ENCODE results near the gene TRIP13.
"Not testable (repeated sequence)": the region's sequence is repeated elsewhere in the genome, so short reads cannot be mapped to it uniquely, and the experiment has no call there.

TRIP13 gene

DNA sequence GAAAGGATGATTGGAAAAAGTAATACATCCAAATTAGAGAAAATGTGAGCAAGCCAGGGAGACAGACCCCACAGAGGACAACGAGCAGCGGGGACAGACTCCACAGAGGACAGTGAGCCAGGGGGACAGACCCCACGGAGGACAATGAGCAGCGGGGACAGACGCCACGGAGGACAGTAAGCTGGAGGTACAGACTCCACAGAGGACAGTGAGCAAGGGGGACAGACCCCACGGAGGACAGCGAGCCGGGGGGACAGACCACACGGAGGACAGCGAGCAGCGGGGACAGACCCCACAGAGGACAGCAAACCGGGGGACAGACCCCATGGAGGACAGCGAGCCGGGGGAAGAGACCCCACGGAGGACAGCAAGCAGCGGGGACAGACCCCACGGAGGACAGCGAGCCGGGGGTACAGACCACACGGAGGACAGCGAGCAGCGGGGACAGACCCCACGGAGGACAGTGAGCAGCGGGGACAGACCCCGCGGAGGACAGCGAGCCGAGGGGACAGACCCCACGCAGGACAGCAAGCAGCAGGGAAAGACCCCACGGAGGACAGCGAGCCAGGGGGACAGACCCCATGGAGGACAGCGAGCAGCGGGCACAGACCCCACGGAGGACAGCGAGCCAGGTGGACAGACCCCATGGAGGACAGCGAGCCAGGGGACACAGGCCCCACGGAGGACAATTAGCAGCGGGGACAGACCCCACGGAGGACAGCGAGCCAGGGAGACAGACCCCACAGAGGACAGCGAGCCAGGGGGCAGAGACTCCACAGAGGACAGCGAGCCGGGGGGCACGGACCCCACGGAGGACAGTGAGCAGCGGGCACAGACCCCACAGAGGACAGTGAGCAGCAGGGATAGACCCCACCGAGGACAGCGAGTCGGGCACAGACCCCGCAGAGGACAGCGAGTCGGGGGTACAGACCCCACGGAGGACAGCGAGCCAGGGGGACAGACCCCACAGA lies 40.0 kb upstream of the TRIP13 start:
- DNase-seq: no peak
- H3K36me3 ChIP-seq: no peaks in the 10 kb centered on the region
- no peak overlapping the region for H3K4me3 ChIP-seq (ENCODE audit: low read depth, low read length)
- TF ChIP-seq, protein P1, sequence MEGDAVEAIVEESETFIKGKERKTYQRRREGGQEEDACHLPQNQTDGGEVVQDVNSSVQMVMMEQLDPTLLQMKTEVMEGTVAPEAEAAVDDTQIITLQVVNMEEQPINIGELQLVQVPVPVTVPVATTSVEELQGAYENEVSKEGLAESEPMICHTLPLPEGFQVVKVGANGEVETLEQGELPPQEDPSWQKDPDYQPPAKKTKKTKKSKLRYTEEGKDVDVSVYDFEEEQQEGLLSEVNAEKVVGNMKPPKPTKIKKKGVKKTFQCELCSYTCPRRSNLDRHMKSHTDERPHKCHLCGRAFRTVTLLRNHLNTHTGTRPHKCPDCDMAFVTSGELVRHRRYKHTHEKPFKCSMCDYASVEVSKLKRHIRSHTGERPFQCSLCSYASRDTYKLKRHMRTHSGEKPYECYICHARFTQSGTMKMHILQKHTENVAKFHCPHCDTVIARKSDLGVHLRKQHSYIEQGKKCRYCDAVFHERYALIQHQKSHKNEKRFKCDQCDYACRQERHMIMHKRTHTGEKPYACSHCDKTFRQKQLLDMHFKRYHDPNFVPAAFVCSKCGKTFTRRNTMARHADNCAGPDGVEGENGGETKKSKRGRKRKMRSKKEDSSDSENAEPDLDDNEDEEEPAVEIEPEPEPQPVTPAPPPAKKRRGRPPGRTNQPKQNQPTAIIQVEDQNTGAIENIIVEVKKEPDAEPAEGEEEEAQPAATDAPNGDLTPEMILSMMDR (IDR thresholded peaks at IDR 0.05; ENCODE audit: low read depth, low read length): no peak
- H3K4me1 ChIP-seq: peaks cover 12% of the 10 kb centered on the region
- H3K9me3 ChIP-seq: no peaks in the 10 kb centered on the region
- H3K27me3 ChIP-seq: peaks cover 19% of the 10 kb centered on the region

DNA sequence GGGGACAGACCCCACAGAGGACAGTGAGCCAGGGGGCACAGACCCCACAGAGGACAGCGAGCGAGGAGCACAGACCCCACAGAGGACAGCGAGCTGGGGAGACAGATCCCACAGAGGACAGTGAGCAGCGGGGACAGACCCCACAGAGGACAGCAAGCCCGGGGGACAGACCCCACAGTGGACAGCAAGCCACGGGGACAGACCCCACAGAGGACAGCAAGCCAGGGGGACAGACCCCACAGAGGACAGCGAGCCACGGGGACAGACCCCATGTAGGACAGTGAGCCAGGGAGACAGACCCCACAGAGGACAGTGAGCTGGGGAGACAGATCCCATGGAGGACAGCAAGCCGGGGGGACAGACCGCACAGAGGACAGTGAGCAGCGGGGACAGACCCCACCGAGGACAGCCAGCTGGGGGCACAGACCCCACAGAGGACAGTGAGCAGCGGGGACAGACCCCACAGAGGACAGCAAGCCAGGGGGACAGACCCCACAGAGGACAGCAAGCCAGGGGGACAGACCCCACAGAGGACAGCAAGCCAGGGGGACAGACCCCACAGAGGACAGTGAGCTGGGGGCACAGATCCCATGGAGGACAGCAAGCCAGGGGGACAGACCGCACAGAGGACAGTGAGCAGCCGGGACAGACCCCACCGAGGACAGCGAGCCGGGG lies 39.1 kb upstream of the TRIP13 start:
- not testable (repeated sequence) for H3K4me3 ChIP-seq (ENCODE audit: low read depth, low read length); H3K36me3 ChIP-seq; H3K9me3 ChIP-seq; DNase-seq
- H3K4me1 ChIP-seq: peaks cover 12% of the 10 kb centered on the region
- H3K27me3 ChIP-seq: peaks cover 19% of the 10 kb centered on the region

DNA sequence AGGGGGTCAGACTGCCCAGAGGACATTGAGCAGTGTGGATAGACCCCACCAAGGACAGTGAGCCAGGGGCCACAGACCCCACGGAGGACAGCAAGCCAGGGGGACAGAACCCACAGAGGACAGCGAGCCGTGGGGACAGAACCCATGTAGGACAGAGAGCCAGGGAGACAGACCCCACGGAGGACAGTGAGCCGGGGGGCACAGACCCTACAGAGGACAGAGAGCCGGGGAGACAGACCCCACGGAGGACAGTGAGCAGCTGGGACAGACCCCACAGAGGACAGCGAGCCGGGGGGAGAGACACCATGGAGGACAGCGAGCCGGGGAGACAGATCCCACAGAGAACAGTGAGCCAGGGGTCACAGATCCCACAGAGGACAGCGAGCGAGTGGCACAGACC lies 38.5 kb upstream of the TRIP13 start:
- TF ChIP-seq, protein P1 (IDR thresholded peaks at IDR 0.05; ENCODE audit: low read depth, low read length): no peak
- Histone ChIP-seq H3K4me1 (peaks cover 12% of the 10 kb centered on the region), H3K27me3 (peaks cover 19% of the 10 kb centered on the region), H3K9me3 (no peaks in the 10 kb centered on the region), H3K4me3 (ENCODE audit: low read depth, low read length) (no peak overlapping the region), H3K36me3 (no peaks in the 10 kb centered on the region)
- DNase-seq: no peak

DNA sequence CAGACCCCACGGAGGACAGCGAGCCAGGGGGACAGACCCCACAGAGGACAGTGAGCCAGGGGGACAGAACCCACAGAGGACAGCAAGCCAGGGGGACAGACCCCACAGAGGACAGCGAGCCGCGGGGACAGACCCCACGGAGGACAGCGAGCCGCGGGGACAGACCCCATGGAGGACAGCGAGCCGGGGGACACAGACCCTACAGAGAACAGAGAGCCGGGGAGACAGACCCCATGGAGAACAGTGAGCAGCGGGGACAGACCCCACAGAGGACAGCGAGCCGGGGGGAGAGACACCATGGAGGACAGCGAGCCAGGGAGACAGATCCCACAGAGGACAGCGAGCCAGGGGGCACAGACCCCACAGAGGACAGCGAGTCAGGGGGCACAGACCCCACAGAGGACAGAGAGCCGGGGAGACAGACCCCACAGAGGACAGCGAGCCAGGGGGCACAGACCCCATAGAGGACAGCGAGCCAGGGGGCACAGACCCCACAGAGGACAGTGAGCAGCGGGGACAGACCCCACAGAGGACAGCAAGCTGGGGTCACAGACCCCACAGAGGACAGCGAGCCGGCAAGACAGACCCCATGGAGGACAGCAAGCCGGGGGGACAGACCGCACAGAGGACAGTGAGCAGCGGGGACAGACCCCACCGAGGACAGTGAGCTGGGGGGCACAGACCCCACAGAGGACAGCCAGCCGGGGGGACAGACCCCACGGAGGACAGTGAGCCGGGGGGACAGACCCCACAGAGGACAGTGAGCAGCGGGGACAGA lies 37.5 kb upstream of the TRIP13 start:
- TF ChIP-seq, protein P1 (IDR thresholded peaks at IDR 0.05; ENCODE audit: low read depth, low read length): no peak
- H3K4me3 ChIP-seq (ENCODE audit: low read depth, low read length): no peak overlapping the region
- peaks cover 19% of the 10 kb centered on the region for H3K27me3 ChIP-seq
- no peak for DNase-seq
- peaks cover 10% of the 10 kb centered on the region for H3K4me1 ChIP-seq
- no peaks in the 10 kb centered on the region for H3K9me3 ChIP-seq
- H3K36me3 ChIP-seq: no peaks in the 10 kb centered on the region

DNA sequence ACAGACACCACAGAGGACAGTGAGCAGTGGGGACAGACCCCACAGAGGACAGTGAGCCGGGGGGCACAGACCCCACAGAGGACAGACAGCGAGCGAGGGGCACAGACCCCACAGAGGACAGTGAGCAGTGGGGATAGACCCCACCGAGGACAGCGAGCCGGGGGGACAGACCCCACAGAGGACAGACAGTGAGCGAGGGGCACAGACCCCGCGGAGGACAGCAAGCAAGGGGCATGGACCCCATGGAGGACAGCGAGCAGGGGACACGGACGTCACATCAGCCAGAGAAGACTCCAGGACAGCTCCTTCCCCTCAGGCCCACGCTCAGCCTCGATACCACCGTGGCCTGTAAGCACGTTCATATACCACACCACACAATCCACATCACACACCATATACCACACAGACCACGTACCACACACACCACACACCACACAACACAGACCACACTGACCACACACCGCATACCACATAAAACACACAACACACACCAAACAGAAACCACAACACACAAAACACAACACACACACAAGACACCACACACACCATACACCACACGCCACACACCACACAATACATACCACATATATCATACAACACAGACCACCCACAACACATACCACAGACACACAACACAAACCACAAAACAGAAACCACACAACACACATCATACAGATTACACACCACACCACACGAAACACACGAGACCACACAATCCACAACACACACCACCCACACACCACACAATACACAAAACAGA lies 36.7 kb upstream of the TRIP13 start:
- H3K36me3 ChIP-seq: no peaks in the 10 kb centered on the region
- H3K4me3 ChIP-seq (ENCODE audit: low read depth, low read length): no peak overlapping the region
- peaks cover 6% of the 10 kb centered on the region for H3K4me1 ChIP-seq
- no peaks in the 10 kb centered on the region for H3K9me3 ChIP-seq
- peaks cover 16% of the 10 kb centered on the region for H3K27me3 ChIP-seq
- TF ChIP-seq, protein P1 (IDR thresholded peaks at IDR 0.05; ENCODE audit: low read depth, low read length): no peak
- DNase-seq: no peak

All from BE2C (cell line).